ENCODE measurements around the gene DNAAF3. TPM values are rescaled to one million over a fixed set of nuclear protein-coding genes. Genes with fewer than 3 reads are reported as not detected.

The DNAAF3 gene
- total RNA-seq, 3 donors from 2014 or later = 0.54 to 1.0 (median 0.69) TPM

GRCh38 chr19:55114566-55115145 is 51.8 kb downstream of the DNAAF3 start:
- Histone ChIP-seq H3K36me3 (ENCODE audit: low read depth) (no peaks in the 10 kb centered on the region), H3K4me1 (ENCODE audit: low read depth) (peaks cover 18% of the 10 kb centered on the region), H3K4me3 (no peak overlapping the region), H3K9me3 (no peaks in the 10 kb centered on the region)
- DNase-seq = peak in 1 of 3 donors; percentile 32
- no peak for ATAC-seq
- intact Hi-C loops (cut with DNase I, micrococcal nuclease) = no loop called here
- TF ChIP-seq, protein P1, sequence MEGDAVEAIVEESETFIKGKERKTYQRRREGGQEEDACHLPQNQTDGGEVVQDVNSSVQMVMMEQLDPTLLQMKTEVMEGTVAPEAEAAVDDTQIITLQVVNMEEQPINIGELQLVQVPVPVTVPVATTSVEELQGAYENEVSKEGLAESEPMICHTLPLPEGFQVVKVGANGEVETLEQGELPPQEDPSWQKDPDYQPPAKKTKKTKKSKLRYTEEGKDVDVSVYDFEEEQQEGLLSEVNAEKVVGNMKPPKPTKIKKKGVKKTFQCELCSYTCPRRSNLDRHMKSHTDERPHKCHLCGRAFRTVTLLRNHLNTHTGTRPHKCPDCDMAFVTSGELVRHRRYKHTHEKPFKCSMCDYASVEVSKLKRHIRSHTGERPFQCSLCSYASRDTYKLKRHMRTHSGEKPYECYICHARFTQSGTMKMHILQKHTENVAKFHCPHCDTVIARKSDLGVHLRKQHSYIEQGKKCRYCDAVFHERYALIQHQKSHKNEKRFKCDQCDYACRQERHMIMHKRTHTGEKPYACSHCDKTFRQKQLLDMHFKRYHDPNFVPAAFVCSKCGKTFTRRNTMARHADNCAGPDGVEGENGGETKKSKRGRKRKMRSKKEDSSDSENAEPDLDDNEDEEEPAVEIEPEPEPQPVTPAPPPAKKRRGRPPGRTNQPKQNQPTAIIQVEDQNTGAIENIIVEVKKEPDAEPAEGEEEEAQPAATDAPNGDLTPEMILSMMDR (IDR thresholded peaks at IDR 0.05) = no peak

DNA sequence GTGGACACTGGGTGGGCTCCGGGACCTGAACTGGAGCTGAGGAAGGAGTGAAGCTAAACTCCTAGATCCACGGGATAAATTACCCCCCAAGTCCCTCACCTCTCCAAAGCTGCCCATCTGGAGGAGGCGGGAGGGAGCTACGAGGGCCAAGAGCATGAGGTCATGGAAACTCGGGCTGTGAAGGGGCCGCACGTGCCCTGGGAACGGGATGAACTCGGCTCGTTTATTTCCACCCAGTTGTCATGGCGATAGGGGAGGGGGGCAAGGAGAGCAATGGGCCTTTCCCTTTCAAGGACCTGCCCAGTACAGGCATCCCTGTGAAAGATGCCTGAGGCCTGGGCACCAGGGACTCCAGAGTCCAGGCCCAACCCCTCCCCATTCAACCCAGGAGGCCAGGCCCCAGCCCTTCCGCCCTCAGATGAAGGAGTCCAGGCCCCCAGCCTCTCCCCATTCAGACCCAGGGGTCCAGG is 52.8 kb downstream of the DNAAF3 start:
- no peaks in the 10 kb centered on the region for H3K36me3 ChIP-seq (ENCODE audit: low read depth)
- no peak overlapping the region for H3K4me3 ChIP-seq
- DNase-seq = peak; percentile 57 to 71 (median 71)
- TF ChIP-seq, protein P1 (IDR thresholded peaks at IDR 0.05) = no peak
- H3K4me1 ChIP-seq (ENCODE audit: low read depth) = peaks cover 18% of the 10 kb centered on the region
- intact Hi-C loops (cut with DNase I, micrococcal nuclease) = no loop called here
- H3K9me3 ChIP-seq = no peaks in the 10 kb centered on the region
- no peak for ATAC-seq

DNA sequence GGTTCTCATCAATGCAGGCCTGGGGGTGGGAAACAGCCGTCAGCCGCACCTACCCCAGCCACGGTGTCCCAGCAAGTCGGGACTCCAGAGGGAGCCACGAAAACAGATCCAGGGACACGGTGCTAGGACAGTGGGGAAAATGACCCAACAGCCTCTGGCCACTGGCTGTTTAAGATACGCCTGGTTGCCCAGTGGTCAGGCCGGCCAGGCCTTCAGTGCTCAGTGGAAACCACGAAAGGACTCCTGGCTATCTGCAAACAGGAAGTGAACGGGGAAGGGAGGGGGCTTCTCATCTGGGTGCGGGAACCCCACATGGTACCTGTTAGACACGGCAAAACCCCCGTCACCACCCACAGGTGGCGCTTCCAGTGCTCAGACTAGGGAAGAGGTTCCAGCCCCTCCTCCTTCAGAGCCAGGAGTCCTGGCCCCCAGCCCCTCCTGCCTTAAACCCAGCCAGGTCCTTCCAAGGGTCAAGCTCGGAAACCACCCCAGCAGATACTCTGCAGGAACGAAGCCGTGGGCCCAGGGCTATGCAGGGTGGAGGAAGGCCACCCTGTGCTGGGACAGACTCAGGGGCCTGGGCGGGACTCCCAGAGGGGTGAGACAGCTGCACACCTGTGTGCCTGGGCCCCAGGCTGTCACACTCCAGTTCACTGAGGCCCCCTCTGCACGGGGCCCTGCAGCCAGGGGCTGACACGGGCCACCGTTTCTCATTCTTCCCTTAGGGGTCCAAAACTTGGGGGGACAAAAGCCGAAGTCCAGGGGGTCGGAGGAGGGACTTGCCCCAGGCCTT is 53.4 kb downstream of the DNAAF3 start:
- intact Hi-C loops (cut with DNase I, micrococcal nuclease) = no loop called here
- peaks cover 13% of the 10 kb centered on the region for H3K4me1 ChIP-seq (ENCODE audit: low read depth)

DNA sequence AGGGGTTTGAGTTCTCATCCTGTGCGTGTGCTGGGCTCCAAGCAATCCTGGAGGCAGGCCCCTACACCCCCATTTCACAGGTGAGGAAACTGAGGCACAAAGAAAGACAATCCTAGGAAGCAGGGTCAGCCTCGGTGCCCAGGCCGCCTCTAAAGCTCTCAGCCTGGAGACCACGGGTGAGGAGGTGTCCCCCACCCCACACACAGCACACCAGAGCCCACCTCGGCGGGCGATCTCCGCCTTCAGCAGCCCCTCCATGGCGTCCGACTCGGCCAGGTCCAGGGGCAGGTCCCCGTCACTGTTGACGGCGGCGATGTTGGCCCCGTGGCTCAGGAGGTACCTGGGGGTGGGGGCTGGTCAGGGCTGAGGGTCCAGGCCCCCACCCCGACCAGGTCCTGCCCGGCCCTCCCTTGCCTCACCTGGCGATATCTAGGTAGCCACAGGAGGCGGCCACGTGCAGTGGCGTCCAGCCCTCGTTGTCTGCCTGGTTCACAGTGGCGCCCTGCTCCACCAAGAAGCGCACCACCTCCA is 54.1 kb downstream of the DNAAF3 start:
- intact Hi-C loops (cut with DNase I, micrococcal nuclease) = no loop called here
- Histone ChIP-seq H3K9me3 (no peaks in the 10 kb centered on the region), H3K4me1 (ENCODE audit: low read depth) (peaks cover 13% of the 10 kb centered on the region), H3K4me3 (no peak overlapping the region), H3K36me3 (ENCODE audit: low read depth) (no peaks in the 10 kb centered on the region)
- ATAC-seq (no peak), DNase-seq (peak in 1 of 3 donors; percentile 55)
- TF ChIP-seq, protein P1 (IDR thresholded peaks at IDR 0.05) = no peak

More for the DNA sequence above, 53.4 kb downstream of the DNAAF3 start:
- TF ChIP-seq, protein P1 (IDR thresholded peaks at IDR 0.05) = no peak
- no peaks in the 10 kb centered on the region for H3K36me3 ChIP-seq (ENCODE audit: low read depth)
- no peaks in the 10 kb centered on the region for H3K9me3 ChIP-seq
- H3K4me3 ChIP-seq = no peak overlapping the region
- peak in 1 of 3 donors; percentile 49 for DNase-seq
- ATAC-seq = no peak

GRCh38 chr19:55111238-55111831 is 55.1 kb downstream of the DNAAF3 start:
- peaks cover 12% of the 10 kb centered on the region for H3K4me1 ChIP-seq (ENCODE audit: low read depth)
- ATAC-seq (no peak), DNase-seq (peak in 1 of 3 donors; percentile 42)
- intact Hi-C loops (cut with DNase I, micrococcal nuclease) = no loop called here
- no peaks in the 10 kb centered on the region for H3K9me3 ChIP-seq
- H3K4me3 ChIP-seq = no peak overlapping the region
- TF ChIP-seq, protein P1 (IDR thresholded peaks at IDR 0.05) = no peak
- H3K36me3 ChIP-seq (ENCODE audit: low read depth) = no peaks in the 10 kb centered on the region
